SU-DHL-6 (cell line): ENCODE results near the gene ZNF341.

Experiments
- EZH2phosphoT487 ChIP-seq: fragments of 200-600 bp; sonication (generic), shearing (Covaris generic); conservative IDR thresholded peaks from 2 replicates; pipeline ENCODE4 v1.6.1; 2018; ENCODE audit warnings: mild to moderate bottlenecking, antibody characterized with exemption, low read length, moderate library complexity, mixed read lengths
- TF ChIP-seq, protein P1 (sequence below): fragments of 200-600 bp; sonication (generic); IDR thresholded peaks from one replicate; pipeline ENCODE4 v1.5.1; 2017; ENCODE audit warnings: antibody characterized with exemption, mild to moderate bottlenecking, low read length, moderate library complexity; ENCODE audit not compliant: insufficient read depth, poor library complexity, severe bottlenecking

DNA sequence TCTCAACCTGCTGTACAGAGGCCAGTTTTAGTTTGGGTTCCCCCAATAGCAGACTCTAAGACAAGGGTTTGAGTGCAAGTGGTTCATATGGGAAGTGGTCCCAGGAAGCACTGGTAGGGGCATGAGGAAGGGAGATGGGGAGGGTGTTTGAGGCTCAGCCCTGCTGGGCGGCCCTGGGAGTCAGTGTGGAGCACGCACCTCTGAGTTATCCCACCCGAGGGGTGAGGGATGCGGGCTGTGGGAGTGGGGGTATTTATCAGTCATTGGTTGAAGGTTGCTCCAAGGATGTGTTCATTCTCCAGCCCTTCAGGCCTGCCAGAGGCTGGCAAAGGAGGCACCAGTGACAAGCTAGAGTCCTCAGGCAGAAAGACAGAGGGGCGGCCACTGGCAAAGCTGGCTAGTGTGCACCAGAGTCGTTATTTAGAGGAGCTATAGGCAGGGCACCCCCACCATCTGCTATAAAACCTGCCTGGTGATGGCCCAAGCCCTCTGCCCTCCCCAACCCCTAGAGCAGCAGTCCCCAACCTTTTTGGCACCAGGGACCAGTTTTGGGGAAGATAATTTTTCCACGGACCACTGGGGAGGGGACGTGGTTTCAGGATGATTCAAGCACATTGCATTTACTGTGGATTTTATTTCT is 28.2 kb upstream of the ZNF341 start:
- TF ChIP-seq, protein P1, sequence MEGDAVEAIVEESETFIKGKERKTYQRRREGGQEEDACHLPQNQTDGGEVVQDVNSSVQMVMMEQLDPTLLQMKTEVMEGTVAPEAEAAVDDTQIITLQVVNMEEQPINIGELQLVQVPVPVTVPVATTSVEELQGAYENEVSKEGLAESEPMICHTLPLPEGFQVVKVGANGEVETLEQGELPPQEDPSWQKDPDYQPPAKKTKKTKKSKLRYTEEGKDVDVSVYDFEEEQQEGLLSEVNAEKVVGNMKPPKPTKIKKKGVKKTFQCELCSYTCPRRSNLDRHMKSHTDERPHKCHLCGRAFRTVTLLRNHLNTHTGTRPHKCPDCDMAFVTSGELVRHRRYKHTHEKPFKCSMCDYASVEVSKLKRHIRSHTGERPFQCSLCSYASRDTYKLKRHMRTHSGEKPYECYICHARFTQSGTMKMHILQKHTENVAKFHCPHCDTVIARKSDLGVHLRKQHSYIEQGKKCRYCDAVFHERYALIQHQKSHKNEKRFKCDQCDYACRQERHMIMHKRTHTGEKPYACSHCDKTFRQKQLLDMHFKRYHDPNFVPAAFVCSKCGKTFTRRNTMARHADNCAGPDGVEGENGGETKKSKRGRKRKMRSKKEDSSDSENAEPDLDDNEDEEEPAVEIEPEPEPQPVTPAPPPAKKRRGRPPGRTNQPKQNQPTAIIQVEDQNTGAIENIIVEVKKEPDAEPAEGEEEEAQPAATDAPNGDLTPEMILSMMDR: no peak
- no peak for TF ChIP-seq EZH2phosphoT487
